ENCODE measurements around the gene MRPS12. TPM values are rescaled to one million over a fixed set of nuclear protein-coding genes. Genes with fewer than 3 reads are reported as not detected.

Gene MRPS12
- total RNA-seq, 4 donors from 2014 or later: 23.7 to 42.6 (median 34.7) TPM

DNA sequence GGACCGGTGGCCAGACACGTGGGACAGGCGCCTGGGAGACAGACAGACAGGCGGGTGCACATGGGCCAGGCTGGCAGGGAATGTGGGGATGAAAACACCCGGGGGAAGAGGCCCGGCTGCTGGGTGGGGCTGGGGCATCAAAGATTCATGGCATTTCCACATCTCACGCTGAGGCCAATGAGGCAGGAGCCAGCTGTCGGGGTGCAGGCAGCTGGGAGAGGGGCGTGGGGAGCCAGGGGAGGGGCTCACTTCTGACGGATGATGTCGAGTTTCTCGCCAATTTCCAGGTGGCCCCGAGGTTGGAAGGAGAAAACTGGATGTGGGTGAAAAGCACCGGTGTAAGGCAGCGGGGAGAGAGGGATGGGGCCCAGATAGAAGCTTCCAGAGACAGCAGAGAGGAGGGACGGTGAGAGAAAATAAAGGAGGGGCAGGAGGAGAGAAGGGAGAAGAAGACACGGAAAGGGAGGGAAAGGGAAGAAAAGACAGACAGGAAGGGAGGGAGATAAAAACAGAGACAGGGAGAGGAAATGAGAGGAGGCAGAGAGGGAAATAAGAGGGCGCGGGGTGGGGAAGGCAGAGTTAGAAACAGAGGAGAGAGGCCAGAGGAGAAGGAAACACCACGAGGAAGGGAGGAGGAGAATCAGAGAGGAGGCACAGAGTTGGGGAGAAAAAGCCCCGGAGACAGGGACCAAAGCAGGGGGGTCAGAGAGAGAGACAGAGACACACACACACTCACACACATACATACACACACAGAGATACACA is 10.7 kb upstream of the MRPS12 start:
- in situ Hi-C loops (cut with MboI; ENCODE audit: low pct_ligation_motif_present in 1 of 4, low pct_unique_long_range_greater_than_20kb in 1 of 4, low sequenced_read_pairs in 3 of 4) (no loop called here), intact Hi-C loops (cut with DNase I; ENCODE audit: low total_unique reads) (no loop called here)
- TF ChIP-seq POLR2A (IDR thresholded peaks at IDR 0.05) (no peak), POLR2AphosphoS5 (IDR thresholded peaks at IDR 0.05) (no peak)
- H3K27ac ChIP-seq: no peak overlapping the region
- H3K9me3 ChIP-seq: no peaks in the 10 kb centered on the region
- no peaks in the 10 kb centered on the region for H3K4me1 ChIP-seq
- no peak for DNase-seq
- 68 to 71% methylated on average over 14 to 21 of the region's 21 CpGs for WGBS, 2 donors (ENCODE audit: low coverage in 1 of 2)
- H3K36me3 ChIP-seq: peaks cover 0 to 8% (median 0%) of the 10 kb centered on the region in 4 donors
- H3K4me3 ChIP-seq: no peak overlapping the region
- H3K27me3 ChIP-seq: no peaks in the 10 kb centered on the region

DNA sequence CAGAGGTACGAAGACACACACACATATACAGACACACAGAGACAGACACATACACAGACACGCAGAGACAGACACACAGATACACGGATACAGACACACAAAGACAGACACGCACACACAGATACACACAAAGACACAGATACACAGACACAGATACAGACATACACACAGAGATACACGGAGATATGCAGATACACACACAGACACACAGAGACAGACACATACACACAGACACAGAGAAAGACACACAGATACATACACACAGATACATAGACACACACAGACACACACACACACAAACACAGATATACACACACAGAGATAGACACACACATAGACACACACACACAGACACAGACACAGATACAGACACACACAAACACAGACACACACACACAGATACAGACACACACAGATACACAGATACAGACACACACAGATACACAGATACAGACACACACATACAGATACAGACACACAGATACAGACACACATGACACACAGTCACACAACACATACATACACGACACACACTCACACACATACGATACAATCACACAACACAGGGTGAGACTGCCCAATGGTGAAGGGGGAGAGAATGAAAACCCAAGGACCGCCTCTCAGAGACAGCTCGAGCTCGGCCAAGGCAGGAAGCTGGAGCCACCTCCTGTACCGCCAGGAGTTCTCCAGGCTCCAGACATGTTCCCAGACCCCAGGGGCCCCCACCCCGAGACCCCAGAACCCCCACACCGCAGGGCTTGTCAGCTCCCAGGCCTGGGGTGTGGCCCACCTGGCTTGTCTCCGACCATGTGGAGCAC is 9.9 kb upstream of the MRPS12 start:
- 63 to 76% methylated on average over 2 to 14 of the region's 14 CpGs for WGBS, 2 donors (ENCODE audit: low coverage in 1 of 2)
- no peaks in the 10 kb centered on the region for H3K27me3 ChIP-seq
- intact Hi-C loops (cut with DNase I; ENCODE audit: low total_unique reads): no loop called here
- TF ChIP-seq POLR2AphosphoS5 (IDR thresholded peaks at IDR 0.05): no peak
- TF ChIP-seq, protein P1, sequence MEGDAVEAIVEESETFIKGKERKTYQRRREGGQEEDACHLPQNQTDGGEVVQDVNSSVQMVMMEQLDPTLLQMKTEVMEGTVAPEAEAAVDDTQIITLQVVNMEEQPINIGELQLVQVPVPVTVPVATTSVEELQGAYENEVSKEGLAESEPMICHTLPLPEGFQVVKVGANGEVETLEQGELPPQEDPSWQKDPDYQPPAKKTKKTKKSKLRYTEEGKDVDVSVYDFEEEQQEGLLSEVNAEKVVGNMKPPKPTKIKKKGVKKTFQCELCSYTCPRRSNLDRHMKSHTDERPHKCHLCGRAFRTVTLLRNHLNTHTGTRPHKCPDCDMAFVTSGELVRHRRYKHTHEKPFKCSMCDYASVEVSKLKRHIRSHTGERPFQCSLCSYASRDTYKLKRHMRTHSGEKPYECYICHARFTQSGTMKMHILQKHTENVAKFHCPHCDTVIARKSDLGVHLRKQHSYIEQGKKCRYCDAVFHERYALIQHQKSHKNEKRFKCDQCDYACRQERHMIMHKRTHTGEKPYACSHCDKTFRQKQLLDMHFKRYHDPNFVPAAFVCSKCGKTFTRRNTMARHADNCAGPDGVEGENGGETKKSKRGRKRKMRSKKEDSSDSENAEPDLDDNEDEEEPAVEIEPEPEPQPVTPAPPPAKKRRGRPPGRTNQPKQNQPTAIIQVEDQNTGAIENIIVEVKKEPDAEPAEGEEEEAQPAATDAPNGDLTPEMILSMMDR (IDR thresholded peaks at IDR 0.05): no peak
- TF ChIP-seq EP300 (IDR thresholded peaks at IDR 0.05; ENCODE audit: low read depth): no peak
- H3K4me1 ChIP-seq: no peaks in the 10 kb centered on the region
- no peak overlapping the region for H3K27ac ChIP-seq
- no peak for DNase-seq
- peaks cover 0 to 14% (median 0%) of the 10 kb centered on the region in 4 donors for H3K36me3 ChIP-seq
- in situ Hi-C loops (cut with MboI; ENCODE audit: low pct_ligation_motif_present in 1 of 4, low pct_unique_long_range_greater_than_20kb in 1 of 4, low sequenced_read_pairs in 3 of 4): no loop called here
- H3K9me3 ChIP-seq: no peaks in the 10 kb centered on the region
- no peak overlapping the region for H3K4me3 ChIP-seq

DNA sequence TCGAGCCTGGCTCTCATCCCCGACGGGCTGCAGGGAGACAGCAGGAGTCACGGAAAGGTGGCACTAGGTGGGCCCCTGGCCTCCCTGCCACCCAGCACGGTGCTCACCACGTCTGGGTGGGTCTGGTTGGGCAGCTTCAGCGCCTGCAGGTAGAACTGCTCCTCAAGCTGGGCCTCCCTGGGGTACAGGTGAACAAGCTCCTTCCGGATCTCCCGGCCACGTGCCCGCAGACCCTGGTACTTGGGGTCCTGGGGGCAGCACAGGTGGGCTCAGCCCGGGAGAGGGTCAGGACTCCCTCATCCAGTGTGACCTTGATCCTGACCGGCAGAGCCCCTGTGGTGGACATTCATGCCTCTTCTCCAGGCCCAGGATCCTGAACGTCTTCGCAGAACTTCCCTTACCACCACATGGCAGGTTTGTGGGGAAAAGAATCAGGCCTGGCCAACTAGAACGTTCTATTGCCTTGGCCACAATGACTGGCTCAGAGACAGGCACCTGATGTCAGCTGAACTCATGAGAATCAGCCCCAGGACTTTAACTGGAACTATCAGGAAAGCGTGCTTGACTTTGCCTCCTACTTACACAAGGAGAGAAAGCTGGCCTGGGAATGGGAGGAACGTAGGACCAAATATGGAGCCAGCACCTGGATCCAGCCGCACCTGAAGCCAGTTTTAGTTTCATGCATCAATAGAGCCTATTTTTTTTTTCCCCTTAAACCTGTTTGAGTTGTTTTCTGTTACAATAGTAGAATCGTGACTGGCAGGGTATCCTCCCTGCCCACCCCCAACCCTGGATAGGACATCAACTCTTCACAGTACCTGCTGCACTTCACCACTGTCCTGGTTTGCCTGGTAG is 9.1 kb upstream of the MRPS12 start:
- H3K36me3 ChIP-seq: peaks cover 0 to 14% (median 0%) of the 10 kb centered on the region in 4 donors
- intact Hi-C loops (cut with DNase I; ENCODE audit: low total_unique reads): no loop called here
- in situ Hi-C loops (cut with MboI; ENCODE audit: low pct_ligation_motif_present in 1 of 4, low pct_unique_long_range_greater_than_20kb in 1 of 4, low sequenced_read_pairs in 3 of 4): no loop called here

DNA sequence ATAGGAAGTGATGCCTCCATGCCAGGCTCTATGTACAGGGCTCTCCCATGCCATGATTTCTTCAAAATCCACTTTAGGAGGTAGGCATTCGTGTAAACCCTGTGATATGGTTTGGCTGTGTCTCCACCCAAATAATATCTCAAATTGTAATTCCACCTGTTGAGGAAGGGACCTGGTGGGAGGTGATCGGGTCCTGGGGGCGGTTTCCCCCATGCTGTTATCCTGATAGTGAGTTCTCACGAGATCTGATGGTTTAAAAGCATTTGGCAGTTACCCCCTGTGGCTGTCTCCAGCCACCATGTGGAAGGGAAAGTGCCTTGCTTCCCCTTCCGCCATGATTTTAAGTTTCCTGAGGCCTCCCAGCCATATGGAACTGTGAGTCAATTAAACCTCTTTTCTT is 8.3 kb upstream of the MRPS12 start:
- DNase-seq: no peak
- no peak overlapping the region for H3K27ac ChIP-seq
- no peaks in the 10 kb centered on the region for H3K27me3 ChIP-seq
- WGBS, 2 donors (ENCODE audit: low coverage in 1 of 2): 95 to 96% methylated on average over 5 of the region's 5 CpGs
- intact Hi-C loops (cut with DNase I; ENCODE audit: low total_unique reads): no loop called here
- no peaks in the 10 kb centered on the region for H3K9me3 ChIP-seq
- no peak overlapping the region for H3K4me3 ChIP-seq
- peaks cover 0 to 14% (median 0%) of the 10 kb centered on the region in 4 donors for H3K36me3 ChIP-seq
- TF ChIP-seq POLR2AphosphoS5 (IDR thresholded peaks at IDR 0.05) (no peak), EP300 (IDR thresholded peaks at IDR 0.05; ENCODE audit: low read depth) (no peak), POLR2A (IDR thresholded peaks at IDR 0.05) (no peak)
- TF ChIP-seq, protein P1 (IDR thresholded peaks at IDR 0.05): no peak
- H3K4me1 ChIP-seq: no peaks in the 10 kb centered on the region
- in situ Hi-C loops (cut with MboI; ENCODE audit: low pct_ligation_motif_present in 1 of 4, low pct_unique_long_range_greater_than_20kb in 1 of 4, low sequenced_read_pairs in 3 of 4): no loop called here

More for the DNA sequence above, 9.1 kb upstream of the MRPS12 start:
- WGBS, 2 donors (ENCODE audit: low coverage in 1 of 2): 87 to 100% methylated on average over 1 to 16 of the region's 20 CpGs
- no peak for DNase-seq
- no peak overlapping the region for H3K4me3 ChIP-seq
- no peaks in the 10 kb centered on the region for H3K27me3 ChIP-seq
- no peaks in the 10 kb centered on the region for H3K9me3 ChIP-seq
- H3K4me1 ChIP-seq: no peaks in the 10 kb centered on the region
- H3K27ac ChIP-seq: no peak overlapping the region
- TF ChIP-seq POLR2AphosphoS5 (IDR thresholded peaks at IDR 0.05) (no peak), EP300 (IDR thresholded peaks at IDR 0.05; ENCODE audit: low read depth) (no peak), POLR2A (IDR thresholded peaks at IDR 0.05) (no peak)
- TF ChIP-seq, protein P1 (IDR thresholded peaks at IDR 0.05): no peak
